Measurements from ENCODE around the gene MAEA.

Gene MAEA

DNA sequence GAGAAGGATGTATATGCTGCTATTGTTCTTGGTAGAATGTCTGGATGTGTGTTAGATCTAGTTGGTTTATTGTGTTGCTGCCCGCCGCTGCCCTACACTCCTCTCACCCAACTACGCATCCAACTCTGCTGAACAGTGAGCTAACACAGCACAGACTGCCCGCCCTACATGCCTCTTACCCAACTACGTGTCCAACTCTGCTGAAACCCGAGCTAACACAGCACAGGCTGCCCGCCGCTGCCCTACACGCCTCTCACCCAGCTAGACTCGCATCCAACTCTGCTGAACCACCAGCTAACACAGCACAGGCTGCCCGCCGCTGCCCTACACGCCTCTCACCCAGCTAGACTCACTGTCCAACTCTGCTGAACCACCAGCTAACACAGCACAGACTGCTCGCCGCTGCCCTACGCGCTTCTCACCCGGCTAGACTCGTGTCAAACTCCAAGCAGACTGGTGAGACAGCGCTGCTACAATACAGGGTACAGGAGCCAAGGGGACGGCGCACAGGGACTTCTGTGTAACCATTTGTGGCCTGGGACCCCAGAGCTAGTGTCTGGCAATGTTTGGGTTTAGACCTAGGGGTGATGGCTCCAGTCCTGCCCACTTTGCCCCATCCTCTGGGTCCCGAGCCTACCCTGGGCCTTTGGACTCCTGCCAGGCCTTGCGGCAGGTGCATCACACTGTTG, 29.1 kb upstream of the MAEA start (continued):
- TF ChIP-seq PPARA (CRISPR knock-in tag; IDR thresholded peaks at IDR 0.05; ENCODE audit: borderline replicate concordance) (no peak), ZNF8 (CRISPR knock-in tag; IDR thresholded peaks at IDR 0.05) (no peak), ESRRG (CRISPR knock-in tag; IDR thresholded peaks at IDR 0.05) (no peak), CSDC2 (CRISPR knock-in tag; IDR thresholded peaks at IDR 0.05) (no peak), TOX (CRISPR knock-in tag; IDR thresholded peaks at IDR 0.05; ENCODE audit: borderline replicate concordance) (no peak)

DNA sequence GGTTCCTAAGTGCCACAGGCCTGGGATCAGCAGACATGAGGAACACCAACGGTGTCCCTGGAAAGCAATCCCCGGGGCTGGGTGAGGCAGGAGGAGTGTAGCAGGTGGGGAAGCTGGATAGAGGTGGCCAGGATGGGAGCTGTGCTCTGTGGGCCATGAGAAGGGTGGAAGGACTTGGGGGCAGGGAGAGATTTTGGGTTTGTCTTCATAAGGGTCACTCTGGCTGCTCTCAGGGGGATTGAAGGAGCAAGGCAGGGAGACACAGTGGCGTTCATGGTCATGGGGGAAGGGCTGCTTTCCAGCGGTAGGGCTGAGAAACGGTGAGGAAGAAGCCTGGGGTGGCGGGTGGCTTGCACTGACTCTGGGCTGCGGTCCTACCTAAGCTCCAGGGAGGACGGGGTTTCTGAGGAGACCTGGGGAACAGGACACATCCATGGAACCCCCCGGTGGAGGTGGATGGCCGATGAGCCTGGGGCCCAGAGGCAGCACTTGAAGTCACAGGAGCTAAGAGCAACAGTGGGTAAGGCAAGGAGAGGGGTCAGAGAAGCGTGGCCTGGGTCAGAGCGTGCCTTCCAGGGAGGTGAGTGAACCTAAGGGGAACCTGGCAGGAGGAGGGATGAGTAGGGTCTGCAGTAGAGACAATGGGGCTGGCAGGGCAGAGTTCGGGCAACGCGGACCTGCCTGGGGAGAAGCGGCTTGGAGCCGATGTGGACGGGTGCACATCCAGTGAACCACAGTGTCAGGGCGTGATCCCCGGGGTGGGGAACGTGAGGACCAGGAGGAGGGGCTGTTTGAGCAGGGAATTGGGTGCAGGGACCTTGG, 28.4 kb upstream of the MAEA start:
- no peak for ATAC-seq
- TF ChIP-seq ARNTL (CRISPR knock-in tag; IDR thresholded peaks at IDR 0.05; ENCODE audit: borderline replicate concordance, low read depth), result no peak
- no peak for TF ChIP-seq CSDC2 (CRISPR knock-in tag; IDR thresholded peaks at IDR 0.05)
- TF ChIP-seq, protein P1, sequence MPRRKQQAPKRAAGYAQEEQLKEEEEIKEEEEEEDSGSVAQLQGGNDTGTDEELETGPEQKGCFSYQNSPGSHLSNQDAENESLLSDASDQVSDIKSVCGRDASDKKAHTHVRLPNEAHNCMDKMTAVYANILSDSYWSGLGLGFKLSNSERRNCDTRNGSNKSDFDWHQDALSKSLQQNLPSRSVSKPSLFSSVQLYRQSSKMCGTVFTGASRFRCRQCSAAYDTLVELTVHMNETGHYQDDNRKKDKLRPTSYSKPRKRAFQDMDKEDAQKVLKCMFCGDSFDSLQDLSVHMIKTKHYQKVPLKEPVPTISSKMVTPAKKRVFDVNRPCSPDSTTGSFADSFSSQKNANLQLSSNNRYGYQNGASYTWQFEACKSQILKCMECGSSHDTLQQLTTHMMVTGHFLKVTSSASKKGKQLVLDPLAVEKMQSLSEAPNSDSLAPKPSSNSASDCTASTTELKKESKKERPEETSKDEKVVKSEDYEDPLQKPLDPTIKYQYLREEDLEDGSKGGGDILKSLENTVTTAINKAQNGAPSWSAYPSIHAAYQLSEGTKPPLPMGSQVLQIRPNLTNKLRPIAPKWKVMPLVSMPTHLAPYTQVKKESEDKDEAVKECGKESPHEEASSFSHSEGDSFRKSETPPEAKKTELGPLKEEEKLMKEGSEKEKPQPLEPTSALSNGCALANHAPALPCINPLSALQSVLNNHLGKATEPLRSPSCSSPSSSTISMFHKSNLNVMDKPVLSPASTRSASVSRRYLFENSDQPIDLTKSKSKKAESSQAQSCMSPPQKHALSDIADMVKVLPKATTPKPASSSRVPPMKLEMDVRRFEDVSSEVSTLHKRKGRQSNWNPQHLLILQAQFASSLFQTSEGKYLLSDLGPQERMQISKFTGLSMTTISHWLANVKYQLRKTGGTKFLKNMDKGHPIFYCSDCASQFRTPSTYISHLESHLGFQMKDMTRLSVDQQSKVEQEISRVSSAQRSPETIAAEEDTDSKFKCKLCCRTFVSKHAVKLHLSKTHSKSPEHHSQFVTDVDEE (CRISPR knock-in tag; IDR thresholded peaks at IDR 0.05), result no peak
- TF ChIP-seq RARB (CRISPR knock-in tag; IDR thresholded peaks at IDR 0.05), result no peak
- no peak for TF ChIP-seq TCF4 (CRISPR knock-in tag; IDR thresholded peaks at IDR 0.05; ENCODE audit: borderline replicate concordance)
- TF ChIP-seq BACH2 (CRISPR knock-in tag; IDR thresholded peaks at IDR 0.05; ENCODE audit: borderline replicate concordance), result no peak
- TF ChIP-seq ISL1 (CRISPR knock-in tag; IDR thresholded peaks at IDR 0.05), result no peak
- no peak for TF ChIP-seq ZFP30 (CRISPR knock-in tag; IDR thresholded peaks at IDR 0.05)
- TF ChIP-seq, protein P2, sequence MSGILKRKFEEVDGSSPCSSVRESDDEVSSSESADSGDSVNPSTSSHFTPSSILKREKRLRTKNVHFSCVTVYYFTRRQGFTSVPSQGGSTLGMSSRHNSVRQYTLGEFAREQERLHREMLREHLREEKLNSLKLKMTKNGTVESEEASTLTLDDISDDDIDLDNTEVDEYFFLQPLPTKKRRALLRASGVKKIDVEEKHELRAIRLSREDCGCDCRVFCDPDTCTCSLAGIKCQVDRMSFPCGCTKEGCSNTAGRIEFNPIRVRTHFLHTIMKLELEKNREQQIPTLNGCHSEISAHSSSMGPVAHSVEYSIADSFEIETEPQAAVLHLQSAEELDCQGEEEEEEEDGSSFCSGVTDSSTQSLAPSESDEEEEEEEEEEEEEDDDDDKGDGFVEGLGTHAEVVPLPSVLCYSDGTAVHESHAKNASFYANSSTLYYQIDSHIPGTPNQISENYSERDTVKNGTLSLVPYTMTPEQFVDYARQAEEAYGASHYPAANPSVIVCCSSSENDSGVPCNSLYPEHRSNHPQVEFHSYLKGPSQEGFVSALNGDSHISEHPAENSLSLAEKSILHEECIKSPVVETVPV (CRISPR knock-in tag; IDR thresholded peaks at IDR 0.05), result no peak
- TF ChIP-seq GLIS3 (CRISPR knock-in tag; IDR thresholded peaks at IDR 0.05), result no peak
- no peak for TF ChIP-seq ZNF70 (CRISPR knock-in tag; IDR thresholded peaks at IDR 0.05)
- TF ChIP-seq ZNF565 (CRISPR knock-in tag; conservative IDR thresholded peaks at IDR 0.05; ENCODE audit: low read depth), result no peak
- TF ChIP-seq SNAI2 (CRISPR knock-in tag; IDR thresholded peaks at IDR 0.05), result no peak
- no peak for TF ChIP-seq ZNF8 (CRISPR knock-in tag; IDR thresholded peaks at IDR 0.05)
- TF ChIP-seq TOX (CRISPR knock-in tag; IDR thresholded peaks at IDR 0.05; ENCODE audit: borderline replicate concordance), result no peak

DNA sequence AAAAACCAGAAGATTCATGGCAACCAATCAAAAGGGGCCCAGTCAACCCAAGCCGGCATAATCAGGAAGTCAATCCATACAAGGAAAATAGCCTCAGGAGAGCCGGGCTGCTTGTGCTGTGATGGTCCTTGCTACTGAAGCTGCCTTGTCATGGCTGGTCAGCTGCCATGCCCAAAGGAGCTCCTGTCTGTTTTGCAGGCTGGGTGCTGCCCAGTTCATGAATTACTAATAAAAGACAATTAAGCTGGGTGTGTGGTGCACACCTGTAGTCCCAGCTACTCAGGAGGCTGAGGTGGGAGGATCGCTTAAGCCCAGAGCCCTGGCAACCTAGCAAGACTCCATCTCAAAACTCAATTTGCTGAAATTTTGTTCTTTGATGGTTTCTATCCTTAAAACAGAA, 24.7 kb upstream of the MAEA start:
- no peak for ATAC-seq
- TF ChIP-seq BACH2 (CRISPR knock-in tag; IDR thresholded peaks at IDR 0.05; ENCODE audit: borderline replicate concordance), result no peak
- TF ChIP-seq ZNF70 (CRISPR knock-in tag; IDR thresholded peaks at IDR 0.05), result no peak
- no peak for TF ChIP-seq ZFP30 (CRISPR knock-in tag; IDR thresholded peaks at IDR 0.05)
- TF ChIP-seq ISL1 (CRISPR knock-in tag; IDR thresholded peaks at IDR 0.05), result no peak
- TF ChIP-seq PPARA (CRISPR knock-in tag; IDR thresholded peaks at IDR 0.05; ENCODE audit: borderline replicate concordance), result no peak
- no peak for TF ChIP-seq RARB (CRISPR knock-in tag; IDR thresholded peaks at IDR 0.05)
- TF ChIP-seq, protein P2 (CRISPR knock-in tag; IDR thresholded peaks at IDR 0.05), result no peak
- no peak for TF ChIP-seq CSDC2 (CRISPR knock-in tag; IDR thresholded peaks at IDR 0.05)
- no peak for TF ChIP-seq GLIS3 (CRISPR knock-in tag; IDR thresholded peaks at IDR 0.05)
- no peak for TF ChIP-seq TCF4 (CRISPR knock-in tag; IDR thresholded peaks at IDR 0.05; ENCODE audit: borderline replicate concordance)
- TF ChIP-seq SNAI2 (CRISPR knock-in tag; IDR thresholded peaks at IDR 0.05), result no peak
- TF ChIP-seq, protein P3, sequence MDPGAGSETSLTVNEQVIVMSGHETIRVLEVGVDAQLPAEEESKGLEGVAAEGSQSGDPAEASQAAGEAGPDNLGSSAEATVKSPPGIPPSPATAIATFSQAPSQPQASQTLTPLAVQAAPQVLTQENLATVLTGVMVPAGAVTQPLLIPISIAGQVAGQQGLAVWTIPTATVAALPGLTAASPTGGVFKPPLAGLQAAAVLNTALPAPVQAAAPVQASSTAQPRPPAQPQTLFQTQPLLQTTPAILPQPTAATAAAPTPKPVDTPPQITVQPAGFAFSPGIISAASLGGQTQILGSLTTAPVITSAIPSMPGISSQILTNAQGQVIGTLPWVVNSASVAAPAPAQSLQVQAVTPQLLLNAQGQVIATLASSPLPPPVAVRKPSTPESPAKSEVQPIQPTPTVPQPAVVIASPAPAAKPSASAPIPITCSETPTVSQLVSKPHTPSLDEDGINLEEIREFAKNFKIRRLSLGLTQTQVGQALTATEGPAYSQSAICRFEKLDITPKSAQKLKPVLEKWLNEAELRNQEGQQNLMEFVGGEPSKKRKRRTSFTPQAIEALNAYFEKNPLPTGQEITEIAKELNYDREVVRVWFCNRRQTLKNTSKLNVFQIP (CRISPR knock-in tag; IDR thresholded peaks at IDR 0.05; ENCODE audit: borderline replicate concordance, low read depth), result no peak
- TF ChIP-seq, protein P4, sequence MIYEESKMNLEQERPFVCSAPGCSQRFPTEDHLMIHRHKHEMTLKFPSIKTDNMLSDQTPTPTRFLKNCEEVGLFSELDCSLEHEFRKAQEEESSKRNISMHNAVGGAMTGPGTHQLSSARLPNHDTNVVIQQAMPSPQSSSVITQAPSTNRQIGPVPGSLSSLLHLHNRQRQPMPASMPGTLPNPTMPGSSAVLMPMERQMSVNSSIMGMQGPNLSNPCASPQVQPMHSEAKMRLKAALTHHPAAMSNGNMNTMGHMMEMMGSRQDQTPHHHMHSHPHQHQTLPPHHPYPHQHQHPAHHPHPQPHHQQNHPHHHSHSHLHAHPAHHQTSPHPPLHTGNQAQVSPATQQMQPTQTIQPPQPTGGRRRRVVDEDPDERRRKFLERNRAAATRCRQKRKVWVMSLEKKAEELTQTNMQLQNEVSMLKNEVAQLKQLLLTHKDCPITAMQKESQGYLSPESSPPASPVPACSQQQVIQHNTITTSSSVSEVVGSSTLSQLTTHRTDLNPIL (CRISPR knock-in tag; IDR thresholded peaks at IDR 0.05; ENCODE audit: low read depth), result no peak
- TF ChIP-seq ZC3H10 (CRISPR knock-in tag; IDR thresholded peaks at IDR 0.05), result no peak
- no peak for TF ChIP-seq TOX (CRISPR knock-in tag; IDR thresholded peaks at IDR 0.05; ENCODE audit: borderline replicate concordance)
- TF ChIP-seq, protein P5, sequence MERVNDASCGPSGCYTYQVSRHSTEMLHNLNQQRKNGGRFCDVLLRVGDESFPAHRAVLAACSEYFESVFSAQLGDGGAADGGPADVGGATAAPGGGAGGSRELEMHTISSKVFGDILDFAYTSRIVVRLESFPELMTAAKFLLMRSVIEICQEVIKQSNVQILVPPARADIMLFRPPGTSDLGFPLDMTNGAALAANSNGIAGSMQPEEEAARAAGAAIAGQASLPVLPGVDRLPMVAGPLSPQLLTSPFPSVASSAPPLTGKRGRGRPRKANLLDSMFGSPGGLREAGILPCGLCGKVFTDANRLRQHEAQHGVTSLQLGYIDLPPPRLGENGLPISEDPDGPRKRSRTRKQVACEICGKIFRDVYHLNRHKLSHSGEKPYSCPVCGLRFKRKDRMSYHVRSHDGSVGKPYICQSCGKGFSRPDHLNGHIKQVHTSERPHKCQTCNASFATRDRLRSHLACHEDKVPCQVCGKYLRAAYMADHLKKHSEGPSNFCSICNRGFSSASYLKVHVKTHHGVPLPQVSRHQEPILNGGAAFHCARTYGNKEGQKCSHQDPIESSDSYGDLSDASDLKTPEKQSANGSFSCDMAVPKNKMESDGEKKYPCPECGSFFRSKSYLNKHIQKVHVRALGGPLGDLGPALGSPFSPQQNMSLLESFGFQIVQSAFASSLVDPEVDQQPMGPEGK (CRISPR knock-in tag; IDR thresholded peaks at IDR 0.05; ENCODE audit: borderline replicate concordance), result no peak
- no peak for TF ChIP-seq ZNF8 (CRISPR knock-in tag; IDR thresholded peaks at IDR 0.05)

All from SK-N-SH treated with all-trans-retinoic acid at 6 μM for 48 hours (cell line).